Measurements from ENCODE around the gene SPATA32.
A peak's percentile ranks its signal among the peaks of the same experiment; 100 is the strongest.

SPATA32 gene

DNA sequence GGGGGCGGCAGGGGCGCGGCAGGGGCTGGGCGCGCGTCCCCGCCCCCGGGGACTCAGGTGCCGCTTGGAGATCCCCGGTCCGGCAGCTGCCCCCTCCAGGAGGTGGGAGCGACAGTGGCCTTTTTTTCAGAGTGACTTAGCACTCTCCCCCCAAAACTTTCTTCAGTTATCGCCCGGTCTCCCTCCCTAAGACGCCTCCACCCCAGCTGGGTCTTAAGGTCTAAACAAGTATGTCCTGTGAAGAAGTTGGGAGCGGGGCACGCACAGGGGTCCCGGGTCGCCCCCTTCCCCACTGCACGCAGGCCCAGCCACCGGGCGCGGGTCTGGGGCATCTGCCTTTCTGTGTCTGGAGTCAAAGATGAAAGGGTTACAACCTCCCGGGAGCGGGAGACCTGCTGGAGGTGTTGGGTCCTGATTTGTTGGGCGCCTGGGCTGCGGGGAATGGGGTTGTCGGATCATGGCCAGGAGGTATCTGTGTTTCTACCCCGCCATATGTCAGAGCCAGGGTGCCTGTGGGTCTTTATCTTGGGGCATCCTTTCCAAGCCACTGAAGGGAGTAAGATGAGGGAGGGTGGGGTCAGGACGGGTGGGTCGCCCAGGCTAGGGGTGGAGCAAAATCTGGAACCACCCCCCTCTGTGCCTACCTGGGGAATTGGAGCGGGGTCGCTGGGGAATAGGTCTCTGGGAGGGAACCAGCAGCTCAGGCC is 39.5 kb downstream of the SPATA32 start:
- H3K9me3 Mint-ChIP-seq, result no peaks in the 10 kb centered on the region
- H3K4me3 Mint-ChIP-seq, result peak overlapping the region; percentile 80
- H3K36me3 Mint-ChIP-seq (ENCODE audit: low read depth), result no peaks in the 10 kb centered on the region
- no peak overlapping the region for H3K27ac Mint-ChIP-seq
- peaks cover 76% of the 10 kb centered on the region for H3K27me3 Mint-ChIP-seq (ENCODE audit: low read depth, poor library complexity)
- no peak for DNase-seq
- TF ChIP-seq, protein P1, sequence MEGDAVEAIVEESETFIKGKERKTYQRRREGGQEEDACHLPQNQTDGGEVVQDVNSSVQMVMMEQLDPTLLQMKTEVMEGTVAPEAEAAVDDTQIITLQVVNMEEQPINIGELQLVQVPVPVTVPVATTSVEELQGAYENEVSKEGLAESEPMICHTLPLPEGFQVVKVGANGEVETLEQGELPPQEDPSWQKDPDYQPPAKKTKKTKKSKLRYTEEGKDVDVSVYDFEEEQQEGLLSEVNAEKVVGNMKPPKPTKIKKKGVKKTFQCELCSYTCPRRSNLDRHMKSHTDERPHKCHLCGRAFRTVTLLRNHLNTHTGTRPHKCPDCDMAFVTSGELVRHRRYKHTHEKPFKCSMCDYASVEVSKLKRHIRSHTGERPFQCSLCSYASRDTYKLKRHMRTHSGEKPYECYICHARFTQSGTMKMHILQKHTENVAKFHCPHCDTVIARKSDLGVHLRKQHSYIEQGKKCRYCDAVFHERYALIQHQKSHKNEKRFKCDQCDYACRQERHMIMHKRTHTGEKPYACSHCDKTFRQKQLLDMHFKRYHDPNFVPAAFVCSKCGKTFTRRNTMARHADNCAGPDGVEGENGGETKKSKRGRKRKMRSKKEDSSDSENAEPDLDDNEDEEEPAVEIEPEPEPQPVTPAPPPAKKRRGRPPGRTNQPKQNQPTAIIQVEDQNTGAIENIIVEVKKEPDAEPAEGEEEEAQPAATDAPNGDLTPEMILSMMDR (IDR thresholded peaks at IDR 0.05), result no peak
- peaks cover 4% of the 10 kb centered on the region for H3K4me1 Mint-ChIP-seq

DNA sequence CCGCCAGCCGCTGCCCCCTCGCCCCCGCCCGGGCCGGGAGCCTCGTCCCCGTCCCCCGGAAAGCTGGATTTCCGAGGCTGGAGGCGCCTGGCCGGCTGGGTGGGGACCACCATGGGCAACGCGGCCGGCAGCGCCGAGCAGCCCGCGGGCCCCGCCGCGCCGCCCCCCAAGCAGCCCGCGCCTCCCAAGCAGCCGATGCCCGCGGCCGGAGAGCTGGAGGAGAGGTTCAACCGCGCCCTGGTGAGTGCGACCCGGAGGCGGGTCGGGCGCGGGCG is 39.9 kb downstream of the SPATA32 start:
- peak; percentile 48 for DNase-seq
- peaks cover 80% of the 10 kb centered on the region for H3K27me3 Mint-ChIP-seq (ENCODE audit: low read depth, poor library complexity)

DNA sequence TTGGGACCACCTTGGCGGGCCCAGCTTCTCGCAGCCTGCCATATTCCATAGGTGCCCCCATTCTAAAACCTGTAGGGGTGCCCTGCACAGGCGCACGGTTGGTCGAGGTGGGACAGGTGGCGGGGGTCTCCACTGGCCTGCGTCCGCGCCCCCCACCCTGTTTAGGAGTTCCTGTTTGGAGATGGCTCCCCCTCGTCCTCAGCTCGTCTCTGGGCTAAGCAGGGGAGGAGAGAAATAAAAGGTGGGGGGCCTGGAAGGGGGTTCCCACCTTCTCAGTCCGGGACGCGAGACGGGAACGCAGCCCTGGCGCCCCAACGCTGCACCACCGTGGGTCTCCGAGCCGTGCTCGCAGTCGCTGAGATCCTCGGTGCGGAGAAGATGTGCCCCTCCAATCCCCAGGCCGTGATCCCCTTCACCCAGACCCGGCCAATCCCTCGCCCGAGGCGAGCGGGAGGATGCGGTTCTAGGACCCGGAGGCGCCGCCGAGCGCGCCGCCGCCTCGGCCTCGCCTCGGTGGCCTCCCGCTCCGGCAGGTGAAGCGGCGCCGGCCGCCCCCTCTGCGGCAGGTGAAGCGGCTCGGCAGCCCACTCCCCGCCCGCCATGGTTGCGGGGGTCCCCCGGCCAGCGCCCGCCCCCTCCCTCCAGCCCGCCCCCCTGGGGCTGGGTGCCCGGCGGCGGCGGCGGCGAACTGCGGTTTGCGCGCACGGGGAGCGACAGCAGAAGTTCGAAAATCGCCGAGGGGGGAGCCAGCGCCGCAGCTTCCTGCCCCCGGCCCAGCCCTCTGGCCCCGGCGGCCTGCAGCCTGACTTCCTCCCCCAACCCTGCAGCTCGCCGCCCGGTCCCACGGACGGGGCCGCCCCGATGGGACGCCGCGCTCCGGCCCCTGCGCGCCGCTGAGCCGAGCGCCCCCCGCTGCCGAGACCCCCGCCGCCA is 40.5 kb downstream of the SPATA32 start, which contains the start of gene FMNL1:
FMNL1 (plus strand) TSS at position 805 of the 933 bp plus-strand sequence. CDS start 240 bp downstream, outside the sequence.
- peaks cover 78% of the 10 kb centered on the region for H3K27me3 Mint-ChIP-seq (ENCODE audit: low read depth, poor library complexity)
- DNase-seq, result peak; percentile 56

More for the DNA sequence above, 39.9 kb downstream of the SPATA32 start:
- H3K27ac Mint-ChIP-seq, result no peak overlapping the region
- H3K4me1 Mint-ChIP-seq, result peaks cover 4% of the 10 kb centered on the region
- no peak overlapping the region for H3K4me3 Mint-ChIP-seq
- no peaks in the 10 kb centered on the region for H3K9me3 Mint-ChIP-seq
- H3K36me3 Mint-ChIP-seq (ENCODE audit: low read depth), result no peaks in the 10 kb centered on the region
- TF ChIP-seq, protein P1 (IDR thresholded peaks at IDR 0.05), result no peak

DNA sequence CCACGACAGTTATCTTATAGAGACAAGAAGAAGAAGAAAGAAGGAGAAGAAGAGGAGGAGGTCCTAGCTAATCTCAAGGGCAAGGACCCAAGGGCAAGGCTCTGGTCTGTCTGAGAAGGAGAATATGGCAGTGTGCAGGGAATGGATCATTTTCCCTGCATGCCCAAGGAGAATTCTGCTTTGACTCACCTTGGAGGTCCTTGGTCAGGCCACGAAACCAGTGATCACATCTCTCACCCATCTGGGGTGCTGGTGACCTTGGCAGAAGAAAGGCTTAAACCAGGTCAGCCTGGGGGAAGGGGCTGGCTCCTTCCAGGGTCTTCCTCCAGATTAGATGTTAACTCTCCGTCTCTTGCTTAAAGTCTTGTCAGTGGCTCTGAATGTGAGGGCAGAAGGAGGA is 41.8 kb downstream of the SPATA32 start:
- Mint-ChIP-seq H3K4me1 (no peaks in the 10 kb centered on the region), H3K27me3 (ENCODE audit: low read depth, poor library complexity) (peaks cover 73% of the 10 kb centered on the region), H3K9me3 (no peaks in the 10 kb centered on the region), H3K27ac (no peak overlapping the region), H3K36me3 (ENCODE audit: low read depth) (no peaks in the 10 kb centered on the region), H3K4me3 (peak overlapping the region; percentile 56)
- TF ChIP-seq, protein P1 (IDR thresholded peaks at IDR 0.05), result no peak
- DNase-seq, result no peak

More for the DNA sequence above, 40.5 kb downstream of the SPATA32 start, which contains the start of gene FMNL1:
- Mint-ChIP-seq H3K36me3 (ENCODE audit: low read depth) (no peaks in the 10 kb centered on the region), H3K4me1 (no peaks in the 10 kb centered on the region), H3K27ac (no peak within 1 kb of the TSS), H3K4me3 (peak within 1 kb of the TSS; percentile 80), H3K9me3 (no peaks in the 10 kb centered on the region)
- TF ChIP-seq, protein P1 (IDR thresholded peaks at IDR 0.05), result no peak

DNA sequence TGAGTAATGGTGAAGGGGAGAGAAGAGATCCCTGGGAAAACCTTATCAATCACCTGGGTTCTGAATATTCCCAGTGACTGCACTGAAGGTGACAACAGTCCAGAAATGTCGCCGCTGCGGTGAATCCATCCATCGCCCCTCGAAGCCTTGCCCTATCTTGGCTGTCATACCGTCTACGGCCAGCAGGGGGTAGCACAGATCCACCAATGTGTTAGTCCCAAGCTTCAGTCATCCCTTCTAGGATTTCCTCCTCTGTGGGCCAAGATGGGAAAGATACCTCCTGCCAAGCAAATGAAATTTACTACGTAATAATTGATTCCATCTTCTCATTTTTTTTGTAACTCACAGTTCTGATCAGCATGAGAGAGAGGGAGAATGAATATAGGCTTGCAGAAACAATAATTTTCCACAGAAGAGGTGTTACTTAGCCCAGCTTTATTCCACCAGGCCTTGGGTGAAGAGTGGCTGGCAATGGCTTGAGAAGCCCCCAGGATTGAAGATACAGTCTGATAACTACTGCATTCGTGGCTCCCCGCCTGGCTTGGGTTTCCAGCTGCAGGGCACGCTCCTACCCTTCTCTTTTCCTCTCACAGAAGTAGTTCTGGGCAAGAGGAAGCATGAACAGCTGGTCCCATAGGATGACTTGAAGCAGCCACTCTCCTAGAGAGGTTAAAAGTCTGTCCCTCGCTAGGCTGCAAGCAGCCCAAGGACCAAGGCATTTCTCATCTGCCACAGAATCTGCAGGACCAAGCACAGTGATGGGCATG is 42.8 kb downstream of the SPATA32 start:
- H3K9me3 Mint-ChIP-seq, result no peaks in the 10 kb centered on the region
- peak overlapping the region; percentile 47 for H3K4me3 Mint-ChIP-seq
- no peaks in the 10 kb centered on the region for H3K4me1 Mint-ChIP-seq
- H3K36me3 Mint-ChIP-seq (ENCODE audit: low read depth), result no peaks in the 10 kb centered on the region
- TF ChIP-seq, protein P1 (IDR thresholded peaks at IDR 0.05), result peak; percentile 94
- H3K27ac Mint-ChIP-seq, result no peak overlapping the region
- DNase-seq, result peak; percentile 96
- H3K27me3 Mint-ChIP-seq (ENCODE audit: low read depth, poor library complexity), result peaks cover 73% of the 10 kb centered on the region
